Effector memory CD4-positive, alpha-beta T cell (primary cell): ENCODE measurements around the gene GPRC5A.

Source experiments
- DNase-seq, 3 donors: peaks; one replicate each; pipeline ENCODE4 v3.0.0-alpha.2; 2020
- H3K27ac ChIP-seq: 2 replicates; pipeline ENCODE4 v1.7.0; 2013; ENCODE audit warnings: mild to moderate bottlenecking, low read length, moderate library complexity; ENCODE audit not compliant: insufficient read depth, poor library complexity, severe bottlenecking
- H3K27me3 ChIP-seq: replicated peaks from 2 replicates; pipeline ENCODE4 v1.7.0; 2013; ENCODE audit warnings: mild to moderate bottlenecking, low read length; ENCODE audit not compliant: insufficient read depth, control insufficient read depth, poor library complexity, severe bottlenecking
- H3K36me3 ChIP-seq: 2 replicates; pipeline ENCODE4 v1.7.0; 2013; ENCODE audit warnings: mild to moderate bottlenecking, low read length, moderate library complexity; ENCODE audit not compliant: control insufficient read depth, insufficient read depth
- H3K4me1 ChIP-seq: 2 replicates; pipeline ENCODE4 v1.7.0; 2013; ENCODE audit warnings: low read length, mild to moderate bottlenecking; ENCODE audit not compliant: control insufficient read depth, insufficient read depth, poor library complexity, severe bottlenecking
- H3K4me3 ChIP-seq: 2 replicates; pipeline ENCODE4 v1.7.0; 2013; ENCODE audit warnings: low read length, low read depth, mild to moderate bottlenecking; ENCODE audit not compliant: insufficient read depth, poor library complexity, severe bottlenecking
- H3K9me3 ChIP-seq: 2 replicates; pipeline ENCODE4 v1.7.0; 2013; ENCODE audit warnings: mild to moderate bottlenecking, low read length, moderate library complexity; ENCODE audit not compliant: control insufficient read depth

The GPRC5A gene

DNA sequence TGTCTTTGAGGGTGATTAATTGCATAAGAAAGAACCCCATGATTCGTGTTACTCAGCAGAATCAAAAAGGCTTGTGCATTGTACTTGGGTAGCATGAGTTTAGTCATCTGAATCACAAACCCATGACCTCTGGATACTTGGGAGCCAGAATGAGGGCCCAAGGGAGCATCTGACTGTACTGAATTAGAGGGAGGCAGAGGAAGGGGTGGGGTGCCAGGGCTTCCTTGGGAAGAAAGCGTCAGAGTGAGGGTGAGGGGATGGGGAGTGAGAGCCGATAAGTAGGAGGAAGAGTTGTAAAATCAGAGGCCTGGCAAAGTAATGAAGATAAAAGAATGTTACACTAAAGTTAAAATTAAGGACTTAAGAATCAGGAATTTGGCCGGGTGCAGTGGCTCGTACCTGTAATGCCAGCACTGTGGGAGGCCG lies 30.8 kb downstream of the GPRC5A start:
- H3K27me3 ChIP-seq = no peaks in the 10 kb centered on the region
- DNase-seq = no peak
- H3K9me3 ChIP-seq = no peaks in the 10 kb centered on the region
- no peaks in the 10 kb centered on the region for H3K4me1 ChIP-seq
- H3K4me3 ChIP-seq = no peak overlapping the region
- H3K27ac ChIP-seq = no peak overlapping the region
- H3K36me3 ChIP-seq = no peaks in the 10 kb centered on the region

DNA sequence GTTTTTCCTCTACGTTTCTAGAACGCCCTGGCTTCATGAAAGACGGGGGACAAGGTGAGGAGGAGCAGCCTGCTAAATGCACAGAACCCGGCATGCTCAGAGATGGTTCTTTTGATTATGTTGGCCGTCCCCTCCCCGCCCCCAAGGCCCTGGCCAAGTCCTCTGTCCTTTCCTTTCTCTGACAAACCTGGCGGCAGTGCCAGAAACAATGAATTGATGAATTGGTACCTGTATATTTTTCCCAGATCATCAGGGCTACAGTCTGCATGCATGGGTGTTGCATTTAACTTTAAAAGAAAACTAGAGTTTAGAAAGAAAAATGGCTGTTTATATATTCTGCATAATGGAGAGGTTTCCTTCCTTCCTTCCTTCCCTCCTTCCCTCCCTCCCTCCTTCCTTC lies 31.6 kb downstream of the GPRC5A start:
- H3K36me3 ChIP-seq = no peaks in the 10 kb centered on the region
- no peak overlapping the region for H3K27ac ChIP-seq
- H3K4me3 ChIP-seq = no peak overlapping the region
- no peak for DNase-seq
- H3K4me1 ChIP-seq = no peaks in the 10 kb centered on the region
- H3K9me3 ChIP-seq = no peaks in the 10 kb centered on the region
- no peaks in the 10 kb centered on the region for H3K27me3 ChIP-seq

- Histone ChIP-seq H3K4me3 (no peak overlapping the region), H3K4me1 (no peaks in the 10 kb centered on the region), H3K36me3 (no peaks in the 10 kb centered on the region), H3K27me3 (no peaks in the 10 kb centered on the region), H3K27ac (no peak overlapping the region), H3K9me3 (no peaks in the 10 kb centered on the region)
- no peak for DNase-seq
Measured at GRCh38 chr12:12924169-12924568, 32.8 kb downstream of the GPRC5A start.

- H3K27ac ChIP-seq = no peak overlapping the region
- H3K9me3 ChIP-seq = no peaks in the 10 kb centered on the region
- no peaks in the 10 kb centered on the region for H3K27me3 ChIP-seq
- H3K36me3 ChIP-seq = no peaks in the 10 kb centered on the region
- no peak overlapping the region for H3K4me3 ChIP-seq
- no peaks in the 10 kb centered on the region for H3K4me1 ChIP-seq
- DNase-seq = no peak
Measured at GRCh38 chr12:12925388-12925787, 34.0 kb downstream of the GPRC5A start.

- Histone ChIP-seq H3K27ac (no peak overlapping the region), H3K9me3 (no peaks in the 10 kb centered on the region), H3K4me3 (no peak overlapping the region), H3K27me3 (no peaks in the 10 kb centered on the region), H3K36me3 (no peaks in the 10 kb centered on the region), H3K4me1 (no peaks in the 10 kb centered on the region)
- no peak for DNase-seq
Measured at GRCh38 chr12:12926571-12927071, 35.3 kb downstream of the GPRC5A start.

DNA sequence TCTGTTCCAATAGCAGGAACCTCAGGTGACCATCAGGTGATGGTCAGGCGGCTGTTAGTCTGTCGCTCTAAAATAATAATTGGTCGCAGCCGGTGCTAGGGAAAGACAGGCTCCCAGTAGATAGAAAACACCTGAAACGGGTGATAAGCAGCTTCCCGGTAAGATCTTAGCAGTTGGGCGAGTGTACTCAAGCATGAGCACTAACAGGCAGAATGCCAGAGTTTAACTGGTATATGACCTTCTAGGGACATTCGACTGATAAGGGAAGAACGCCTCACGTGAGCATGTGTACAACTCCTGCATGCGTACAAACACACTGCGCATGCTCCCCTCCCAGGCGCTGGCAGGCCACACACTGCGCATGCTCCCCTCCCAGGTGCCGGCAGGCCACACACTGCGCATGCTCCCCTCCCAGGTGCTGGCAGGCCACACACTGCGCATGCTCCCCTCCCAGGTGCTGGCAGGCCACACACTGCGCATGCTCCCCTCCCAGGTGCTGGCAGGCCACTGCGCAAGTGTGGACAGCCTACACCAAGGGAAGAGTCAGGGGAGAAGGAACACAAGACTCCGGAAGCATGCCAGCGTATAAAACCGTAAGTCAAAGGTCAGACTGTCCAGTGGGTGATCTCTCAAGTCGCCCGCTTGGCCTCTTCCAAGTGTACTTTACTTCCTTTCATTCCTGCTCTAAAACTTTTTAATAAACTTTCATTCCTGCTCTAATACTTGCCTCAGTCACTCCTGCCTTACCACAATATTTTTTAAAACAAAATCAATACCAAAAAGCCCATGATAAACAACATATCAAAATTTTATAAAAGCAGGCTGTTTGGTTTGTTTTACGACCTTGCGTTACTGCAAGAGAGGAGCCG lies 36.1 kb downstream of the GPRC5A start:
- DNase-seq = peak in 2 of 3 donors; percentile 44 to 66
- Histone ChIP-seq H3K4me1 (no peaks in the 10 kb centered on the region), H3K27ac (no peak overlapping the region), H3K4me3 (no peak overlapping the region), H3K9me3 (no peaks in the 10 kb centered on the region), H3K36me3 (no peaks in the 10 kb centered on the region), H3K27me3 (no peaks in the 10 kb centered on the region)

- H3K4me3 ChIP-seq = no peak overlapping the region
- H3K27me3 ChIP-seq = no peaks in the 10 kb centered on the region
- no peaks in the 10 kb centered on the region for H3K36me3 ChIP-seq
- no peaks in the 10 kb centered on the region for H3K4me1 ChIP-seq
- H3K27ac ChIP-seq = no peak overlapping the region
- DNase-seq = no peak
- H3K9me3 ChIP-seq = no peaks in the 10 kb centered on the region
Measured at GRCh38 chr12:12929696-12930095, 38.3 kb downstream of the GPRC5A start.

GRCh38 chr12:12930633-12931219 lies 39.4 kb downstream of the GPRC5A start:
- Histone ChIP-seq H3K4me3 (no peak overlapping the region), H3K9me3 (no peaks in the 10 kb centered on the region), H3K27me3 (no peaks in the 10 kb centered on the region), H3K4me1 (no peaks in the 10 kb centered on the region), H3K27ac (no peak overlapping the region), H3K36me3 (no peaks in the 10 kb centered on the region)
- DNase-seq = no peak

DNA sequence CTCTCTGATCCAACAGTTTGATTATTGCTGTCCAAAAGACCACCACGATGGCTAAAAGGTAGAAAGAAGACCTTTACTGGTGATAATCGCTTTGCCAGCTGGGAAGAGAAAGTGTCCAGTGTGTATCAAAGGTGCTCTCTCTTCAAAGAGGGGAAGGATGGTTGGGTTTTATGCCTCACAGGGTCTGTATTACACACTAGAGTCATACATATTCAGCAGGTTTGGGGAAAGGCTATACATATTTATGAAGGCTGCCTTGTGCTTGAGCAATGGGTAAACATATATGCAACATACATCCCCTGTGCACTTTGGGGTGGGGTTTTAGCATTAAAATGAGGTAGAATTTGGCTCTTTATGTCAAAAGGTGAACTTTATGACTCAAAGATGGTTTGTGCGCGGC lies 42.4 kb downstream of the GPRC5A start:
- Histone ChIP-seq H3K36me3 (no peaks in the 10 kb centered on the region), H3K9me3 (no peaks in the 10 kb centered on the region), H3K4me1 (no peaks in the 10 kb centered on the region), H3K27me3 (no peaks in the 10 kb centered on the region), H3K27ac (no peak overlapping the region), H3K4me3 (no peak overlapping the region)
- DNase-seq = no peak

GRCh38 chr12:12934556-12934955 lies 43.2 kb downstream of the GPRC5A start:
- Histone ChIP-seq H3K36me3 (no peaks in the 10 kb centered on the region), H3K27ac (no peak overlapping the region), H3K9me3 (no peaks in the 10 kb centered on the region), H3K4me1 (no peaks in the 10 kb centered on the region), H3K4me3 (no peak overlapping the region), H3K27me3 (no peaks in the 10 kb centered on the region)
- no peak for DNase-seq
